Ascending aorta (tissue), 2 donors: ENCODE measurements around the gene PRXL2B. TPM values are rescaled to one million over a fixed set of nuclear protein-coding genes. Genes with fewer than 3 reads are reported as not detected.

Experiments
- DNase-seq, 2 donors: peaks; one replicate each; pipeline ENCODE4 v3.0.0-alpha.2; 2019; ENCODE audit warnings: low spot score in 2 of 2
- H3K27ac ChIP-seq, 2 donors: fragments of 200-600 bp; sonication (generic); one replicate each; pipeline ENCODE4 v1.5.1; 2016 to 2017; ENCODE audit warnings: mild to moderate bottlenecking in 1 of 2
- H3K27me3 ChIP-seq: fragments of 200-600 bp; sonication (generic); one replicate; pipeline ENCODE4 v1.5.1; 2017
- H3K36me3 ChIP-seq, 2 donors: fragments of 200-600 bp; sonication (generic); one replicate each; pipeline ENCODE4 v1.5.1; 2016
- H3K4me1 ChIP-seq, 2 donors: fragments of 200-600 bp; sonication (generic); one replicate each; pipeline ENCODE4 v1.5.1; 2016 to 2017; ENCODE audit warnings: mild to moderate bottlenecking in 1 of 2
- H3K4me3 ChIP-seq, 2 donors: fragments of 200-600 bp; sonication (generic); one replicate each; pipeline ENCODE4 v1.5.1; 2016 to 2017; ENCODE audit warnings: mild to moderate bottlenecking in 1 of 2
- H3K9me3 ChIP-seq, 2 donors: fragments of 200-600 bp; sonication (generic); one replicate each; pipeline ENCODE4 v1.5.1; 2016
- CTCF ChIP-seq, 3 experiments: fragments of 200-600 bp in 2 of 3; fragments of 450-650 bp in 1 of 3; sonication (generic) in 2 of 3; IDR thresholded peaks; one replicate each; pipeline ENCODE4 v1.5.1; 2016 to 2019; ENCODE audit warnings: antibody characterized with exemption in 3 of 3, mild to moderate bottlenecking in 1 of 3, moderate library complexity in 1 of 3
- intact Hi-C: fragments of 100-400 bp; cut with DNase I; formaldehyde crosslinking; loops from one replicate; pipeline ENCODE4 v1.15.1; 2023
- total RNA-seq: library from RNA; depleted of rRNA; stranded (reverse); fragments of >200 nt; gene quantifications from one replicate; pipeline ENCODE4 v1.1.0, GENCODE V29; 2016

PRXL2B gene
- total RNA-seq, 1 donor from 2014 or later, result 20.1 TPM

GRCh38 chr1:2593251-2593878 lies 6.8 kb downstream of the PRXL2B start:
- H3K27me3 ChIP-seq, result no peaks in the 10 kb centered on the region
- intact Hi-C loops, result no loop called here
- no peak overlapping the region for H3K27ac ChIP-seq
- DNase-seq, result peak in 1 of 2 donors; percentile 47
- H3K36me3 ChIP-seq, result peaks cover 0 to 4% of the 10 kb centered on the region in 2 donors
- no peak for TF ChIP-seq CTCF (IDR thresholded peaks at IDR 0.05)
- peaks cover 0 to under 1% of the 10 kb centered on the region in 2 donors for H3K9me3 ChIP-seq
- H3K4me3 ChIP-seq, result no peak overlapping the region
- H3K4me1 ChIP-seq, result no peaks in the 10 kb centered on the region

GRCh38 chr1:2594001-2594640 lies 7.5 kb downstream of the PRXL2B start:
- no peaks in the 10 kb centered on the region for H3K4me1 ChIP-seq
- no peaks in the 10 kb centered on the region for H3K27me3 ChIP-seq
- no peaks in the 10 kb centered on the region for H3K36me3 ChIP-seq
- intact Hi-C loops, result no loop called here
- peaks cover 0 to 8% of the 10 kb centered on the region in 2 donors for H3K9me3 ChIP-seq
- no peak for TF ChIP-seq CTCF (IDR thresholded peaks at IDR 0.05)
- no peak overlapping the region for H3K4me3 ChIP-seq
- peak in 1 of 2 donors; percentile 65 for DNase-seq
- no peak overlapping the region for H3K27ac ChIP-seq

GRCh38 chr1:2594641-2595131 lies 8.1 kb downstream of the PRXL2B start:
- Histone ChIP-seq H3K4me3 (no peak overlapping the region), H3K27me3 (no peaks in the 10 kb centered on the region), H3K36me3 (no peaks in the 10 kb centered on the region), H3K4me1 (no peaks in the 10 kb centered on the region), H3K9me3 (peaks cover 0 to 8% of the 10 kb centered on the region in 2 donors), H3K27ac (no peak overlapping the region)
- DNase-seq, result peak in 1 of 2 donors; percentile 53
- intact Hi-C loops, result no loop called here
- TF ChIP-seq CTCF (IDR thresholded peaks at IDR 0.05), result no peak

- Histone ChIP-seq H3K27ac (no peak overlapping the region), H3K27me3 (no peaks in the 10 kb centered on the region)
- TF ChIP-seq CTCF (IDR thresholded peaks at IDR 0.05), result no peak
Observed at GRCh38 chr1:2595261-2595811, 8.8 kb downstream of the PRXL2B start.

GRCh38 chr1:2595812-2596529 lies 9.4 kb downstream of the PRXL2B start:
- H3K9me3 ChIP-seq, result peaks cover 0 to 8% of the 10 kb centered on the region in 2 donors
- intact Hi-C loops, result no loop called here
- H3K4me3 ChIP-seq, result no peak overlapping the region
- peak in 1 of 2 donors; percentile 58 for DNase-seq
- H3K4me1 ChIP-seq, result no peaks in the 10 kb centered on the region
- H3K36me3 ChIP-seq, result no peaks in the 10 kb centered on the region
- no peaks in the 10 kb centered on the region for H3K27me3 ChIP-seq
- no peak for TF ChIP-seq CTCF (IDR thresholded peaks at IDR 0.05)
- H3K27ac ChIP-seq, result no peak overlapping the region

More at GRCh38 chr1:2595261-2595811, 8.8 kb downstream of the PRXL2B start:
- peaks cover 0 to 8% of the 10 kb centered on the region in 2 donors for H3K9me3 ChIP-seq
- H3K4me1 ChIP-seq, result no peaks in the 10 kb centered on the region
- peak in 1 of 2 donors; percentile 56 for DNase-seq
- no peak overlapping the region for H3K4me3 ChIP-seq
- H3K36me3 ChIP-seq, result no peaks in the 10 kb centered on the region
- intact Hi-C loops, result no loop called here
